ENCODE measurements around the gene FOXI1.

The FOXI1 gene

DNA sequence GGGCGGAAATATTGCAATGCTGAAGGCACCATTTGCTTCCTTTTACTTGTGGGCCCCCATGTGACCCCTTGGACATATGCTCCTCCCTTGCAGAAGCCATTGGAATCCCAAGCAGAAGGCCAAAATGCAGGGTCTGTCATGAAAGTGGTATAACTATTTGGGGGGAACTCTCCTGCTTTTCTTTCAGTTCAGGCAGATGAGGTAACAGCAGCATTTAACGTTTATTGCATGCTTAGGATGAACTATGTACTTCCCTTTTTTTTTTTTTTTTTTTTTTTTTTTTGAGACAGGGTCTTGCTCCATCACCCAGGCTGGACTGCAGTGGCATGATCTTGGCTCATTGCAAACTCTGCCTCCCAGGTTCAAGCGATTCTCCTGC lies 7.8 kb downstream of the FOXI1 start:
- Histone ChIP-seq H3K9ac (ENCODE audit: low read depth, low read length, poor library complexity, severe bottlenecking) (no peak overlapping the region), H3K4me3 (ENCODE audit: low read length, poor library complexity, severe bottlenecking) (no peak overlapping the region), H4K20me1 (ENCODE audit: insufficient read depth, low read length, poor library complexity, severe bottlenecking) (no peaks in the 10 kb centered on the region), H3K4me1 (ENCODE audit: insufficient read depth, low read length, poor library complexity, severe bottlenecking) (no peaks in the 10 kb centered on the region), H3K79me2 (ENCODE audit: insufficient read depth, low read length) (no peaks in the 10 kb centered on the region), H3K27me3 (ENCODE audit: insufficient read depth, low read length, poor library complexity, severe bottlenecking) (no peaks in the 10 kb centered on the region), H3K9me2 (replicated peaks; ENCODE audit: low read depth, low read length) (no peaks in the 10 kb centered on the region), H3K9me3 (ENCODE audit: insufficient read depth, low read depth, low read length) (no peaks in the 10 kb centered on the region), H3K36me3 (ENCODE audit: insufficient read depth, low read length) (no peaks in the 10 kb centered on the region), H3K4me2 (ENCODE audit: low read depth, low read length, poor library complexity, severe bottlenecking) (no peak overlapping the region), H3F3A (ENCODE audit: low read depth) (no peaks in the 10 kb centered on the region), H2AFZ (ENCODE audit: low read length) (no peak overlapping the region)
- TF ChIP-seq, protein P1, sequence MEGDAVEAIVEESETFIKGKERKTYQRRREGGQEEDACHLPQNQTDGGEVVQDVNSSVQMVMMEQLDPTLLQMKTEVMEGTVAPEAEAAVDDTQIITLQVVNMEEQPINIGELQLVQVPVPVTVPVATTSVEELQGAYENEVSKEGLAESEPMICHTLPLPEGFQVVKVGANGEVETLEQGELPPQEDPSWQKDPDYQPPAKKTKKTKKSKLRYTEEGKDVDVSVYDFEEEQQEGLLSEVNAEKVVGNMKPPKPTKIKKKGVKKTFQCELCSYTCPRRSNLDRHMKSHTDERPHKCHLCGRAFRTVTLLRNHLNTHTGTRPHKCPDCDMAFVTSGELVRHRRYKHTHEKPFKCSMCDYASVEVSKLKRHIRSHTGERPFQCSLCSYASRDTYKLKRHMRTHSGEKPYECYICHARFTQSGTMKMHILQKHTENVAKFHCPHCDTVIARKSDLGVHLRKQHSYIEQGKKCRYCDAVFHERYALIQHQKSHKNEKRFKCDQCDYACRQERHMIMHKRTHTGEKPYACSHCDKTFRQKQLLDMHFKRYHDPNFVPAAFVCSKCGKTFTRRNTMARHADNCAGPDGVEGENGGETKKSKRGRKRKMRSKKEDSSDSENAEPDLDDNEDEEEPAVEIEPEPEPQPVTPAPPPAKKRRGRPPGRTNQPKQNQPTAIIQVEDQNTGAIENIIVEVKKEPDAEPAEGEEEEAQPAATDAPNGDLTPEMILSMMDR (conservative IDR thresholded peaks at IDR 0.05; ENCODE audit: low read length) = no peak
- TF ChIP-seq EZH2phosphoT487 (IDR thresholded peaks at IDR 0.05; ENCODE audit: borderline replicate concordance) = no peak

DNA sequence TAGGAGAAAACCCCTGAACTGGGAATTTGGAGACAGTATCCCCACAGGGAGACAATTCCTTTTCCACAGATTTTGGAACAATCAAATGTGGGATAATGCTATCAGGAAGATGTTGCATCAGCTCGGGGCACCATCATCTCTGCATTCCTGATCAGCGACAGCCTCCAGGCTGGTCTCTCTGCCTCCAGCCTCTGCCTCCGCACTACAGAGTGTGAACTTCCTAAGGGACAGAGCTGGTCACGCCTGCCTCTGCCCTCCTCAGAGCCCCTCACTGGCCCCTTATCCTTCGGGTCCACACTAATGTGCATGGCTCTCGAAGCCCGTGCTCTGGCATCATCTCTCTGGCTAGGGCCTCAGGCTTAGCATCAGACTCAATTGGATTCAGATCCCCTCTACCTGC lies 8.6 kb downstream of the FOXI1 start:
- no peaks in the 10 kb centered on the region for H4K20me1 ChIP-seq (ENCODE audit: insufficient read depth, low read length, poor library complexity, severe bottlenecking)
- no peak for TF ChIP-seq EZH2phosphoT487 (IDR thresholded peaks at IDR 0.05; ENCODE audit: borderline replicate concordance)
- TF ChIP-seq, protein P1 (conservative IDR thresholded peaks at IDR 0.05; ENCODE audit: low read length) = no peak

DNA sequence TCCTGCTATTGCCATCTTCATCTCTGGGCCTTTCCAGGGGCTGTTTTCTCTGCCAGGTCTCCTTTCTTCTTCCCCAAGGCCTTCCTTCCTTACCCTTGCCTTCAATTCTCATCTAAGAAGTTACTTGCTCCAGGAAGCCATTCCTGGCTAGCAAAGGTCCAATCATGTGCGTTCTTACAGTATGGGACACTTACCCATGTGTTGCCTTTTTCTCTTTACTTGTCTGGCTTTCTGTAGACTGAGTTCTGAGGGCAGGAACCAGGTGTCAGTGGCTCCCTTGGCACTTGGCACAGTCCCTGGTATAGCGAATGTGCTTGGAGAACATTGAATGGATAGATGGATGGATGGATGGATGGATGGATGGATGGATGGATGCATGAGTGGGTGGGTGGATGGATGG lies 10.2 kb downstream of the FOXI1 start:
- H3F3A ChIP-seq (ENCODE audit: low read depth) = no peaks in the 10 kb centered on the region
- H2AFZ ChIP-seq (ENCODE audit: low read length) = no peak overlapping the region
- H3K36me3 ChIP-seq (ENCODE audit: insufficient read depth, low read length) = no peaks in the 10 kb centered on the region
- H3K9me3 ChIP-seq (ENCODE audit: insufficient read depth, low read depth, low read length) = no peaks in the 10 kb centered on the region
- no peak overlapping the region for H3K9ac ChIP-seq (ENCODE audit: low read depth, low read length, poor library complexity, severe bottlenecking)
- H3K27me3 ChIP-seq (ENCODE audit: insufficient read depth, low read length, poor library complexity, severe bottlenecking) = no peaks in the 10 kb centered on the region
- H3K9me2 ChIP-seq (replicated peaks; ENCODE audit: low read depth, low read length) = no peaks in the 10 kb centered on the region
- TF ChIP-seq, protein P1 (conservative IDR thresholded peaks at IDR 0.05; ENCODE audit: low read length) = no peak
- TF ChIP-seq EZH2phosphoT487 (IDR thresholded peaks at IDR 0.05; ENCODE audit: borderline replicate concordance) = no peak
- H3K4me1 ChIP-seq (ENCODE audit: insufficient read depth, low read length, poor library complexity, severe bottlenecking) = no peaks in the 10 kb centered on the region
- H3K4me2 ChIP-seq (ENCODE audit: low read depth, low read length, poor library complexity, severe bottlenecking) = no peak overlapping the region
- H4K20me1 ChIP-seq (ENCODE audit: insufficient read depth, low read length, poor library complexity, severe bottlenecking) = no peaks in the 10 kb centered on the region
- no peaks in the 10 kb centered on the region for H3K79me2 ChIP-seq (ENCODE audit: insufficient read depth, low read length)
- no peak overlapping the region for H3K4me3 ChIP-seq (ENCODE audit: low read length, poor library complexity, severe bottlenecking)

More for the DNA sequence above, 8.6 kb downstream of the FOXI1 start:
- Histone ChIP-seq H3K79me2 (ENCODE audit: insufficient read depth, low read length) (no peaks in the 10 kb centered on the region), H3F3A (ENCODE audit: low read depth) (no peaks in the 10 kb centered on the region), H3K27me3 (ENCODE audit: insufficient read depth, low read length, poor library complexity, severe bottlenecking) (no peaks in the 10 kb centered on the region), H3K9me2 (replicated peaks; ENCODE audit: low read depth, low read length) (no peaks in the 10 kb centered on the region), H3K4me1 (ENCODE audit: insufficient read depth, low read length, poor library complexity, severe bottlenecking) (no peaks in the 10 kb centered on the region), H3K9ac (ENCODE audit: low read depth, low read length, poor library complexity, severe bottlenecking) (no peak overlapping the region), H3K4me2 (ENCODE audit: low read depth, low read length, poor library complexity, severe bottlenecking) (no peak overlapping the region), H3K9me3 (ENCODE audit: insufficient read depth, low read depth, low read length) (no peaks in the 10 kb centered on the region), H3K36me3 (ENCODE audit: insufficient read depth, low read length) (no peaks in the 10 kb centered on the region), H2AFZ (ENCODE audit: low read length) (no peak overlapping the region), H3K4me3 (ENCODE audit: low read length, poor library complexity, severe bottlenecking) (no peak overlapping the region)
